Rectal smooth muscle tissue (tissue), 1 donor: ENCODE results near the gene SLC6A1.

ENCODE experiments used
- H3K27ac ChIP-seq: one replicate; pipeline ENCODE4 v1.7.0; 2013; ENCODE audit warnings: low read depth, low read length, inconsistent platforms
- H3K27me3 ChIP-seq: one replicate; pipeline ENCODE4 v1.7.0; 2013; ENCODE audit warnings: low read length; ENCODE audit not compliant: control insufficient read depth, insufficient read depth
- H3K36me3 ChIP-seq: one replicate; pipeline ENCODE4 v1.7.0; 2013; ENCODE audit warnings: low read length; ENCODE audit not compliant: control insufficient read depth, insufficient read depth
- H3K4me1 ChIP-seq: one replicate; pipeline ENCODE4 v1.7.0; 2013; ENCODE audit warnings: low read length; ENCODE audit not compliant: control insufficient read depth, insufficient read depth
- H3K4me3 ChIP-seq: one replicate; pipeline ENCODE4 v1.7.0; 2013; ENCODE audit warnings: low read length
- H3K9ac ChIP-seq: one replicate; pipeline ENCODE4 v1.7.0; 2013; ENCODE audit warnings: low read length

The SLC6A1 gene

DNA sequence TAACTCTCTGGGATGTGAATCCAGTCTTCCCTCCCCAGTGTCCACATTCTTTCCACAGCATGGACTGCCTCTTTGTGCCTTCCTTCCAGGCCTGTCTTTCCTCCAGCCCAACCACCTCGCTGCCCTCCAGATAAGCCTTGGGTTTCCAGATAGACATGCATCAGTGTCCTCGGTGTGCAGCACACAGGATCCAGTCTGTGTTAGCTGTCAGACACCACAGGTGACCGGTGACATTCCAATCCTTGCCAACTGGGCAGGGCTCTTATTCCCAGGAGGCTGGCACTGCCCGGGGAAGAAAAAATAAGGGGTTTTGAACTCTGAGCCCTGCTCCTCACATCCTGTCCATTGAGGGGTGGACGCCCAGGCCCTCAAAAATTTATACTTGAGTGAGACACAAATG is 6.0 kb upstream of the SLC6A1 start:
- H3K36me3 ChIP-seq = no peaks in the 10 kb centered on the region
- no peak overlapping the region for H3K9ac ChIP-seq
- H3K27ac ChIP-seq = no peak overlapping the region
- no peaks in the 10 kb centered on the region for H3K4me1 ChIP-seq
- H3K27me3 ChIP-seq = peaks cover 2% of the 10 kb centered on the region
- no peak overlapping the region for H3K4me3 ChIP-seq

DNA sequence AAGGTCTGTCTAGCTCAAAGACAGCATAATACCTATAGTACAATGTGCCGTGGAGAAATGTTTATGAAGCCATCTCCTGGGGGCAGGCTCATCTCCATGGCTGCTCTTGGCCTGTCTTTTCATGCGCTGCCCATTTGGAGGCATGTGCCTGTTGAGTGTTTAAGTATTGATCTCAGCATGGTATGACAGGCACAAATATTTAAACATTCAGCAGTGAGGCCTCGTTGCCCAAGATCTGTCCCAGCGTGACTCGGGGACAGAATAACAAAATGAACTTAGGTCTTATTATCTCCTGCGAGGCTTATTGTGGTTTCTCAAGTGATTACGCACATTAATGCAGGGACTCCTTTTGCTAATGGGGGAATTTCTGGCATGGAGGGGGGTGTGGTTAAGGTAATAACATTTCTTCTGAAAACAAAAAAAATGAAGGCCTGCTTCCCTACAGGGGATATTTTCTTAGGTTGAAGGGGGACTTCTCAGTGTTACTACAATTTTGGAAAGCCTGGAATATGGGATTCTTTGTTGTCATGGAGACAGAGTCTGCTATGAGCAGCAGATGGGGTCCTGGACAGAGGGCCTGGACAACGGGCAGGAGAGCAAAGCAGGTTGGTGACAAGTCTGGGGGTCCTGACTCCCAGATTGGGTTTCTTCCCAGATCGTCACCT is 4.4 kb upstream of the SLC6A1 start:
- Histone ChIP-seq H3K9ac (no peak overlapping the region), H3K4me3 (no peak overlapping the region), H3K27me3 (peaks cover 2% of the 10 kb centered on the region), H3K27ac (no peak overlapping the region), H3K4me1 (no peaks in the 10 kb centered on the region), H3K36me3 (no peaks in the 10 kb centered on the region)

DNA sequence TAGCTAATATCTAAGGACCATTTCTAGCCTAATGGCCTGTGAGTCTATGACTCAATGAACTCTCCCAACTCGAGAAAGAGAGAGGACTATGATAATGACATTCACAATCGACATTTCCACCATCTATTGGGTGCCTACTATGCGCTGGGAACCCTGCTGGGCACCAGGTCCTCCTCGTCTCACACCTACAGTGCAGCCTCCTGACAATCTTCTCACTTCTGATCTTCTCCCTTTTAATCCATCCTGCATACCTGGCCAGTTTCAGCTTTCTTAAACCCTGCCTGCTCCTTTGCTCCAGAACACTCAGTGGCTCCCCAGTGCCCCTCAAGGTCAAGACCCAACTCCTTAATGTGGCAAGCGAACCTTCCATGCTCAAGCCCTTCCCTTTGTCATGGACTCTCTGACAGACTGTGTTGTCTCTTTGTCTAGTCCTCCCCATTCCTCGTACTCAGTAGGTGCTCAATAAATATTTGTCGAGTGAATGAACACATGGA is 3.5 kb upstream of the SLC6A1 start:
- Histone ChIP-seq H3K9ac (no peak overlapping the region), H3K27ac (no peak overlapping the region), H3K4me3 (no peak overlapping the region), H3K27me3 (peaks cover 7% of the 10 kb centered on the region), H3K4me1 (no peaks in the 10 kb centered on the region), H3K36me3 (no peaks in the 10 kb centered on the region)

DNA sequence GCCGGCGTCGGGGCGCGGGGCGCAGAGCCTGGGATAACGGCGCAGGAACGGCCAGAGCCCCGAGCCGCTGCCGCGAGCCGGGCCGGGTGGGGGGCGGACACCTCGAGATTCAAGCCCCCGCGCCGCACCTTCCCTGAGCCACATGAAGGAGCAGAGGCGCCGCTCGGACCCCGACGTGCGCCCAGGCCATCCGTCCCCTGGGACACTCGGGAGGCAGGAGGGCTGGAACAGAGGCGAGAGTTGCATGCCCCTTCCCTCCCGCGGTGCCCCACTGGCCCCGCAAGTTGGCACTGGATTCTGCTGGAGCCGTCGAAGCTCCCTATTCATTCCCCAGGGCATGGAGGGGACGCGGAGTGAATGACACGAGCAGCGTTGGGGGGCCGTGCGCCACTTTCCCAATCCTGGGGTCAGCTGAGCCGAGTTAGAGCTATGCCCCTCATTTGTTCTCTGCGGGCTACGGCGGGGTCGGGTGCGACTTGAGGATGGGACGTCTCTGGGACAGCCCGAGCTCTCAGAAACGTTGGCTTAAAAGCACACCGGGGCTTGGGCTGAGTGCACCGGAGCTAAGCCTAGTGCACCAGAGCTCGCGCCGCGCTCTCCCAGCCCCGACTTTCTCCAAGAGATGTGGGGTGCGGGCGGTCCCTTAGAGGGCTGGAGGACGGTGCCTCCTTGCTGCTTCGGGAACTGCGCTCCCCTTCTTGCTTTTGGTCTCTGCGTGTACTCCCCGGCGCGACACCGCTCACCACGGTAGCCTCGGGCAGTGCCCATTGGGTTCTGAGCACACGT is 588 bp downstream of the SLC6A1 start:
- Histone ChIP-seq H3K36me3 (no peaks in the 10 kb centered on the region), H3K4me1 (no peaks in the 10 kb centered on the region), H3K4me3 (no peak overlapping the region), H3K9ac (no peak overlapping the region), H3K27ac (no peak overlapping the region), H3K27me3 (peaks cover 10% of the 10 kb centered on the region)

DNA sequence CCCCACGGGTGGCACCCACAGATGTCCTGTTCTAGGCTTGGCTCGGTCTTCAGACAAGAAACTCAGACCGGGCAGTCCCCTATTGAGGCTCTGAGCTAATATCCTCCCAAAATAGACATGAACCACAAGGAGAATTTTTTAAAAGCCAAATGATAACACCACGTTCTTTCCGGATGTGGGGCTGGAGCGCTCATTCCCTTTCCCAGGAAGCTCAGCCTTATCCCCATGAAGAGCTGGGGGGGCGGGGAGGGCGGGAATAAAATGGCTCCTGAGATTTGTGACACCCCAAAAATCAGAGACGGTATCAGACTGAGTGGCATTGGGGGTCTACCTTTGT is 1.1 kb downstream of the SLC6A1 start:
- Histone ChIP-seq H3K9ac (no peak overlapping the region), H3K27me3 (peaks cover 10% of the 10 kb centered on the region), H3K36me3 (no peaks in the 10 kb centered on the region), H3K4me3 (no peak overlapping the region), H3K27ac (no peak overlapping the region), H3K4me1 (no peaks in the 10 kb centered on the region)

DNA sequence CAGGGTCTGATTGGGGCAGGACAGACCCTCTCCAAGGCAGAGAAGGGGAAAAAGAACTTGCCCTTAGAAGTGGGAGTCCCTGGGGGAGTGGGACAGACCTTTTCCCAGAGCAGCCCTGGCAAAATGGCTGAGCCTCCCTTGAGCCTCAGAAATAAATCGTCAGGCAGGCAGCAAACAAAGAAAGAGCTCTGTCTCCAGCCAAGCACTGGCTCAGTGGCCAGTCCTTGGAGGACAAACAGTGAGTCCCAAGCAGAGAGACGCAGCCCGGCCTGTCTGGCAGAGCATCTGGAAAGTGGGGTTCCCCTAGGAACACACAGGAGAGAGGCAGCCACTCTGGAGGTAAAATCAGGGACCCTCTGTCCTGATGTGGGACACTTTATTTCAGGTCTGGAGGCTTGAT is 1.8 kb downstream of the SLC6A1 start:
- Histone ChIP-seq H3K4me3 (no peak overlapping the region), H3K27ac (no peak overlapping the region), H3K4me1 (no peaks in the 10 kb centered on the region), H3K36me3 (no peaks in the 10 kb centered on the region), H3K27me3 (peaks cover 10% of the 10 kb centered on the region), H3K9ac (no peak overlapping the region)

DNA sequence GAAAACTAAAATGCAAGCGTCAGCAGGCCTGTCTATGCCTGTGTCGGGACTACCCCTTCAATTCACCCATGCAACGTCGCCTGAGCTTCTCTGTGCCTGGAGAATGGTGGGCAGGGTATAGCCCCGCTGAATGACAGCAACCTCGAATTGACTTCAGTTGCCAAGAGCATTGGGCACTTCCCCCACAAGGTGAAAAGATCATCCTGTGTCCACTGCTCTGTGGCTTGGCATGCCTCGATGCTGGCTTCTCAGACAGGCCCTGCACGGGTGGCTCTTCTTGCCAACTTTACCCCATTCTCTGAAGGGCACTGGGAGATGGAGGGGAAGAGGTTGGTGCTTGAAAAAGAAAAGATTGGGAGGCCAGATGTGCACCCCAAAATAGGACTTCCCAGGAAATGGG is 3.3 kb downstream of the SLC6A1 start:
- Histone ChIP-seq H3K36me3 (no peaks in the 10 kb centered on the region), H3K4me1 (no peaks in the 10 kb centered on the region), H3K27me3 (peaks cover 12% of the 10 kb centered on the region), H3K27ac (no peak overlapping the region), H3K4me3 (no peak overlapping the region), H3K9ac (no peak overlapping the region)

DNA sequence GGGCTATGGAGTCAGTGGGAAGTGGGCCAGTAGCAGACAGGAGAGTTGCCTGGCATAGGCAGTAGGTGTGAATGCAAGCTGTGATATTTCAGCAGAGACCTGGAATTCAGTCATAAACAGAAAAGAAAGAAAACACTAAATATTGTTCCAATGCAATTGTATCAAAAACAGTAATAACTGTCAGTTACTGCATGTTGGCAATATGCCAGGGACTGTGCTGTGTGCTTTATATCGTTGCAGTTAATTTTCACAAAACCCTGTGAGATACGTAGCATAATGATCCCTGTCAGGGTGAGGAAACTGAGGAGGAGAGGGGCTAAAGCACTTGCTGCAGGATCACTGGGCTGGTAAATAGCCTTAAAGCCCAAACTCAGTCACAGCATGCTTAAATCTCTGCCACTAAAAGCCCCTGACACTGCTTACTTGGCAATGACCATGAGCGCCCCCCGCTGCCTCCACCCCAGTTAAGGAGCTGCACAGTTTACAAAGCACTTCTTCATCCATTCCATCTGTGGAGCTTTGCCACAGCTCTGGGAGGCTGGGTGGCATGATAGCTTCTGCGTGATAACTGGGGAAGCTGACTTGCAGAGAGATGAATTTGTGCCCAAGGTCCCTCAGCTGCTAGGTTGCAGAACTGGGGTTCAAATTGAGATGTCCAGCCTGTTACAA is 3.9 kb downstream of the SLC6A1 start:
- Histone ChIP-seq H3K27ac (no peak overlapping the region), H3K9ac (no peak overlapping the region), H3K4me3 (no peak overlapping the region), H3K27me3 (peaks cover 15% of the 10 kb centered on the region), H3K4me1 (no peaks in the 10 kb centered on the region), H3K36me3 (no peaks in the 10 kb centered on the region)

DNA sequence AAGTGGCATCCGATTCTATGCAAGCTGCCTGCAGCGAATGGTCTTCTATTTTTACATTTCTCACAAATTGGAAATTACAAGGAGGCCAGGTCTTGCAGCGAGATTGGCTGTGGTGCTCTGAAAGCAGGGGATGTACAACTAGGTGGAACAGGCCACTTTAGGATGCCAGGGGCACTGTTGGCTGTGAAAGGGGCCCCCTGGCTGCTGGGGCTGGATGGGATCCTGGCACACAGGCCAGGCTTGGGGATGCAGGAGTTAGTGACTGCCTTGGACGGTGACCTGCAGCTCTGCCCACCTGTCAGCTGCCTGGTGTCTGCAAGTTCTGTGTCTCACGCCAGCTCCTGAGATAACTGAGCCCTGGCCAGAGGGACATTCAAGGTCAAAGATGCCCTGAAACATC is 4.6 kb downstream of the SLC6A1 start:
- no peaks in the 10 kb centered on the region for H3K4me1 ChIP-seq
- H3K27ac ChIP-seq = no peak overlapping the region
- H3K9ac ChIP-seq = no peak overlapping the region
- H3K36me3 ChIP-seq = no peaks in the 10 kb centered on the region
- H3K4me3 ChIP-seq = no peak overlapping the region
- H3K27me3 ChIP-seq = peaks cover 15% of the 10 kb centered on the region

DNA sequence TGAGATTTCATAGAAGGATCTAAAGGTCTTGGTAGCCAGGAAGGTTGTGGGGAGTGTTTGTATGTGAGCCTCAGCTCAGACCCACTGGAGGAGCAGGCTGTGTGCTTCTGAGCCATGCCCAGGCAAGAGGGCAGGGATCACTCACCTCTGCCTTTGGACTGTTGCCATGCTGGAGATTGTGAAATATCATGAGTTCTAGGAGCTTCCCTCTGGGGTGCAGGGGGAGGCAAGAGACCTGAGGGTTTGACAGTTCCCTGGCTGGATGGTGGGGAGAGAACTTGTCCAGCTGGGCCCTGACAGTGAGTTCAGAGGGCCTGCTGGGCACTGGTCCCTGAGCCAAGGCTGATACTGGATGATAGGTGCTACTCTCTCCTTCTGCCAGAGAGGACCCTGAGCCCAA is 6.0 kb downstream of the SLC6A1 start:
- no peak overlapping the region for H3K9ac ChIP-seq
- H3K4me3 ChIP-seq = no peak overlapping the region
- no peaks in the 10 kb centered on the region for H3K4me1 ChIP-seq
- peaks cover 13% of the 10 kb centered on the region for H3K27me3 ChIP-seq
- no peaks in the 10 kb centered on the region for H3K36me3 ChIP-seq
- no peak overlapping the region for H3K27ac ChIP-seq

DNA sequence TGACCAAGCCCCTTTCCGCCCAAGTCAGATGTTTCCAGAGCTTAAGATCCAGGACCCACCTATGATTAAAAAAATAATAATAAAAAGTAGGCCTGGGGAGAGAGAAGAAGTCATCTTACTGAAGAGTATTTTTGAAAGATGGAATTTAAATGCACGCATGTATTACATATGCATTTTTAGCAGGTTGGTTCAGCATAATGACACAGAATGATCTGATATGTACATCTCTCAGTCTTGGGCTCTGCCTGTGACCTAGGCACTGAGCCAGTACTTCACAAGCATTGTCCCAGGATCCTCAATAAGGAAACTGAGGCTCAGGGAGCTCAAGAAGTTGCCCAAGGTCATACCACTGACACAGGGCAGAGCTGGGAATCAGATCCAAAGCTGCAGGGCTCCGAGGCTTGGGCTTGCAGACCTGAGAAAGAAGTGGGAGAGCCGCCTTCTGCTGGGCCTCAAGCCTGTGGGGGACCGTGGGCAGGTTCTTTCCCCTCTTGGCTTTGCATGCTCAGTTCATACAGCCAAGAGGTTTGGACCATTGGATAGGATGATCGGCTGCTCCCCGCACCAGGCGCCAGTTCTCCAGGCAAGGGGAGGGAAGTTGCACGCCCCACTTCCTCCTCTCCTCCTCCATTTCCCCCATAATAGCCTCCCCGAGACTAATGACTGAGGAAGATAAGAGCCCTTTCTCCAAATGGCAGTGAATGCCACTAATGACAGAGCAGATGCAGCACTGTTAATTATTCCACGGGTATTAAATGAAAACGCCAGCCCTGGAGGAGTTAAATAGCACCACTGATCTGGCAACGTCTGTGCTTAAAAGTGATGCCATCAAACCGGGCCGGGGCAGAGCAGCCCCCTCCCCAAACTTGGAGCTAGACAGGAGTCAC is 6.9 kb downstream of the SLC6A1 start:
- H3K36me3 ChIP-seq = no peaks in the 10 kb centered on the region
- H3K27ac ChIP-seq = no peak overlapping the region
- H3K4me1 ChIP-seq = no peaks in the 10 kb centered on the region
- H3K4me3 ChIP-seq = no peak overlapping the region
- H3K27me3 ChIP-seq = peaks cover 7% of the 10 kb centered on the region
- no peak overlapping the region for H3K9ac ChIP-seq

DNA sequence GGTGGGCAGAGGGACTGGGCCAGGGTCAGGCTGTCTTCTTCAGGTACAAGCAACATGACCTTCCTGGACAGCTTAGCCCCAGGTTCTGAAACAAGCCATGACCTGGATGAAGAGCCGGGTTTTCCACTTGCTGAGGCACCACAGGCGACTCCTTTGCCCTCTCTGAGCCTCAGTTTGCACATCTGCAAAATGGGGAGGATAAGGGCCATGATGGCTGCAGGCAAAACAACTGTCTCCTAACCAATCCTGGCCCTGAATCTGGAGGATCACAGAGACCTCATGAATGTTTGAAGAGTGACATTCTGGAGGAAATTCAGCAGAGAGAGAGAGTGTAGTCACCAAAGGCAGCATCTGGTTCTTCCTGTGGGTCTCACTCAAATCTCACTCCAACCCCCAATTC is 8.0 kb downstream of the SLC6A1 start:
- H3K27ac ChIP-seq = no peak overlapping the region
- peaks cover 7% of the 10 kb centered on the region for H3K27me3 ChIP-seq
- no peak overlapping the region for H3K9ac ChIP-seq
- H3K36me3 ChIP-seq = no peaks in the 10 kb centered on the region
- no peak overlapping the region for H3K4me3 ChIP-seq
- H3K4me1 ChIP-seq = no peaks in the 10 kb centered on the region
